ENCODE measurements around the gene GRIP1.
A peak's percentile ranks its signal among the peaks of the same experiment; 100 is the strongest.

Gene GRIP1

DNA sequence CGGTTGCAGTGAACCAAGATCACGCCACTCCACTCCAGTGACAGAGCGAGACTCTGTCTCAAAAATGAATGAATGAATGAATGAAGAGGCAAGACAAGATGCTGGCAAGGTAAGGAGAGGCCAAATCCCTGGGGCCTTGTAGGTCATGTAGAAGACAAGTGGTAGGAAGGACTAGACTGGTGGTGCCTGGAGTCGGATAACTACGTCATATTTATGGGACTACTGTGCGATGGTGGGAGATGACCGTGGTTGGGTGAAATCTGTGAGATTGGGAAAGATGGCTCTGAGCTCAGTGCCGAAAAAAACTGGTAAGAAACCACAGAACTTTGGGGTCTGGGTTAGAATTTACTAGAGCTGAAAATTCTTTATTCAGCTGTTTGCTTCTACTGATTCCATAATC, 326.0 kb downstream of the GRIP1 start:
- Histone ChIP-seq H3K4me3 (replicated peaks; ENCODE audit: insufficient read depth, low read length) (no peak overlapping the region), H3K27ac (replicated peaks) (no peak overlapping the region)
- TF ChIP-seq, protein P1, sequence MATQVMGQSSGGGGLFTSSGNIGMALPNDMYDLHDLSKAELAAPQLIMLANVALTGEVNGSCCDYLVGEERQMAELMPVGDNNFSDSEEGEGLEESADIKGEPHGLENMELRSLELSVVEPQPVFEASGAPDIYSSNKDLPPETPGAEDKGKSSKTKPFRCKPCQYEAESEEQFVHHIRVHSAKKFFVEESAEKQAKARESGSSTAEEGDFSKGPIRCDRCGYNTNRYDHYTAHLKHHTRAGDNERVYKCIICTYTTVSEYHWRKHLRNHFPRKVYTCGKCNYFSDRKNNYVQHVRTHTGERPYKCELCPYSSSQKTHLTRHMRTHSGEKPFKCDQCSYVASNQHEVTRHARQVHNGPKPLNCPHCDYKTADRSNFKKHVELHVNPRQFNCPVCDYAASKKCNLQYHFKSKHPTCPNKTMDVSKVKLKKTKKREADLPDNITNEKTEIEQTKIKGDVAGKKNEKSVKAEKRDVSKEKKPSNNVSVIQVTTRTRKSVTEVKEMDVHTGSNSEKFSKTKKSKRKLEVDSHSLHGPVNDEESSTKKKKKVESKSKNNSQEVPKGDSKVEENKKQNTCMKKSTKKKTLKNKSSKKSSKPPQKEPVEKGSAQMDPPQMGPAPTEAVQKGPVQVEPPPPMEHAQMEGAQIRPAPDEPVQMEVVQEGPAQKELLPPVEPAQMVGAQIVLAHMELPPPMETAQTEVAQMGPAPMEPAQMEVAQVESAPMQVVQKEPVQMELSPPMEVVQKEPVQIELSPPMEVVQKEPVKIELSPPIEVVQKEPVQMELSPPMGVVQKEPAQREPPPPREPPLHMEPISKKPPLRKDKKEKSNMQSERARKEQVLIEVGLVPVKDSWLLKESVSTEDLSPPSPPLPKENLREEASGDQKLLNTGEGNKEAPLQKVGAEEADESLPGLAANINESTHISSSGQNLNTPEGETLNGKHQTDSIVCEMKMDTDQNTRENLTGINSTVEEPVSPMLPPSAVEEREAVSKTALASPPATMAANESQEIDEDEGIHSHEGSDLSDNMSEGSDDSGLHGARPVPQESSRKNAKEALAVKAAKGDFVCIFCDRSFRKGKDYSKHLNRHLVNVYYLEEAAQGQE (IDR thresholded peaks at IDR 0.05; ENCODE audit: insufficient replicate concordance, low read depth) = no peak
- no peak for TF ChIP-seq SPI1 (IDR thresholded peaks at IDR 0.05; ENCODE audit: borderline replicate concordance, low read depth)
- TF ChIP-seq, protein P2, sequence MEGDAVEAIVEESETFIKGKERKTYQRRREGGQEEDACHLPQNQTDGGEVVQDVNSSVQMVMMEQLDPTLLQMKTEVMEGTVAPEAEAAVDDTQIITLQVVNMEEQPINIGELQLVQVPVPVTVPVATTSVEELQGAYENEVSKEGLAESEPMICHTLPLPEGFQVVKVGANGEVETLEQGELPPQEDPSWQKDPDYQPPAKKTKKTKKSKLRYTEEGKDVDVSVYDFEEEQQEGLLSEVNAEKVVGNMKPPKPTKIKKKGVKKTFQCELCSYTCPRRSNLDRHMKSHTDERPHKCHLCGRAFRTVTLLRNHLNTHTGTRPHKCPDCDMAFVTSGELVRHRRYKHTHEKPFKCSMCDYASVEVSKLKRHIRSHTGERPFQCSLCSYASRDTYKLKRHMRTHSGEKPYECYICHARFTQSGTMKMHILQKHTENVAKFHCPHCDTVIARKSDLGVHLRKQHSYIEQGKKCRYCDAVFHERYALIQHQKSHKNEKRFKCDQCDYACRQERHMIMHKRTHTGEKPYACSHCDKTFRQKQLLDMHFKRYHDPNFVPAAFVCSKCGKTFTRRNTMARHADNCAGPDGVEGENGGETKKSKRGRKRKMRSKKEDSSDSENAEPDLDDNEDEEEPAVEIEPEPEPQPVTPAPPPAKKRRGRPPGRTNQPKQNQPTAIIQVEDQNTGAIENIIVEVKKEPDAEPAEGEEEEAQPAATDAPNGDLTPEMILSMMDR (IDR thresholded peaks at IDR 0.05; ENCODE audit: insufficient read depth, low read length) = no peak
- TF ChIP-seq GABPA (IDR thresholded peaks at IDR 0.05; ENCODE audit: low read depth) = no peak
- no peak for TF ChIP-seq POLR2AphosphoS5 (IDR thresholded peaks at IDR 0.05; ENCODE audit: low read depth)

DNA sequence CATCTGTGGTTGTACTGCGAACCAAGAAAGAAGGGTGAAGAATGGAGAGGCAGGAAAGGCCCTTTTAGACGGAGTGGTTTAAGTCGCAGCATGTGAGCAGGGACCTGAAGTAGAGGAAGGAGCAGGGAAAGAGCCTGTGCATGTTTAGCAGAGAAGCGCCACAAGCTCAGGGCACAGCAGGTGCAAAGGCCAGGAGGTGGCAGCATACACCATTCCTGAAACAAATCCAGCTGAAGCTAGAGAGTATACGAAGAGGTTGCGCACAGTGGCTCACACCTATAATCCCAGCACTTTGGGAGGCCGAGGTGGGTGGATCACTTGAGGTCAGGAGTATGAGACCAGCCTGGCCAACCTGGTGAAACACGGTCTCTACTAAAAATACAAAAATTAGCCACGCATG, 326.7 kb downstream of the GRIP1 start:
- peak; percentile 25 to 80 for DNase-seq (ENCODE audit: low read depth in 1 of 2, low spot score in 1 of 2)
- TF ChIP-seq SPI1 (IDR thresholded peaks at IDR 0.05; ENCODE audit: borderline replicate concordance, low read depth) = no peak
- TF ChIP-seq, protein P2 (IDR thresholded peaks at IDR 0.05; ENCODE audit: insufficient read depth, low read length) = peak; percentile 48

More for the DNA sequence above, 326.0 kb downstream of the GRIP1 start:
- no peaks in the 10 kb centered on the region for H3K27me3 ChIP-seq (ENCODE audit: insufficient read depth, poor library complexity, severe bottlenecking)
- DNase-seq (ENCODE audit: low read depth in 1 of 2, low spot score in 1 of 2) = no peak

DNA sequence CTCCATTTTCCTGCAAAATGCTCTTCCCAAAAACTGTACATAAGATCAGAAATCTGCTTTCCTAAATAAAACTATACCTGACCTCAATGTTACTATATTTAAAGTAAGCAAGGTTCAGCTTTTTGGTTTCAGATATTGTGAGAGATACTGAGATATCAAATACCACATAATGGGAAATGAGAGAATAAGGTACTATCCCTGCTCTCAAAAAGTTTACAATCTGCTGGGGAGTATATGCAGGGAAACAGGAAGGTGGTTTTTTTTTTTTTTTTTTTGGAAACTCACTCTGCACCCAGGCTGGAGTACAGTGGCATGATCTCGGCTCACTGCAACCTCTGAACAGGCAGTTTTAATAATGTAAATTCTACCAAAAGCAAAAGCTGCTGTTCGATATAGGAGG, 327.6 kb downstream of the GRIP1 start:
- H3K27ac ChIP-seq (replicated peaks) = no peak overlapping the region; the same call in 1 of the 2 replicates
- TF ChIP-seq, protein P1 (IDR thresholded peaks at IDR 0.05; ENCODE audit: insufficient replicate concordance, low read depth) = no peak
- TF ChIP-seq, protein P2 (IDR thresholded peaks at IDR 0.05; ENCODE audit: insufficient read depth, low read length) = no peak
- TF ChIP-seq SPI1 (IDR thresholded peaks at IDR 0.05; ENCODE audit: borderline replicate concordance, low read depth) (no peak), GABPA (IDR thresholded peaks at IDR 0.05; ENCODE audit: low read depth) (no peak), POLR2AphosphoS5 (IDR thresholded peaks at IDR 0.05; ENCODE audit: low read depth) (no peak)
- no peak for DNase-seq (ENCODE audit: low read depth in 1 of 2, low spot score in 1 of 2)
- no peak overlapping the region for H3K4me3 ChIP-seq (replicated peaks; ENCODE audit: insufficient read depth, low read length)
- H3K27me3 ChIP-seq (ENCODE audit: insufficient read depth, poor library complexity, severe bottlenecking) = no peaks in the 10 kb centered on the region

More for the DNA sequence above, 326.7 kb downstream of the GRIP1 start:
- Histone ChIP-seq H3K27me3 (ENCODE audit: insufficient read depth, poor library complexity, severe bottlenecking) (no peaks in the 10 kb centered on the region), H3K4me3 (replicated peaks; ENCODE audit: insufficient read depth, low read length) (no peak overlapping the region), H3K27ac (replicated peaks) (peak overlapping the region; percentile 22)

DNA sequence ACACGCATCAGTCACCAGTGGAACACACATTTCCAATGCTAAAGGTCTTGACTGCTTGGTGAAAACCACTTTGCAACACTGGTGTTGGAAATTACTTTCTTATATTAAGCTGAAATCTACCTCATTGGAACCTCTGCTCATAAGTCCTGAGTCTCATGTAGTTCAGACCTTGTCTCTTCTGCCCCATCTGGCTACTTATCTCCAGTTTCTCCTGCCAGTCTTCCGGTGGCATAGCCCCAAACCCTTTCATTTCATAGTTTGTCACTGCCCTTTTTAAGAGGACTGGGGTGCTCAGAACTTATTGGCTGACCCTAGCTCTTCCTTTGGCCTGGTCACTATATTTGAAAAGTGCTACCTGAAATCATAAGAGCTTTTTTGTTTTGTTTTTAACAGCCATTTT, 332.9 kb downstream of the GRIP1 start:
- no peak for DNase-seq (ENCODE audit: low read depth in 1 of 2, low spot score in 1 of 2)
- TF ChIP-seq, protein P2 (IDR thresholded peaks at IDR 0.05; ENCODE audit: insufficient read depth, low read length) = no peak
- TF ChIP-seq POLR2AphosphoS5 (IDR thresholded peaks at IDR 0.05; ENCODE audit: low read depth) (no peak), SPI1 (IDR thresholded peaks at IDR 0.05; ENCODE audit: borderline replicate concordance, low read depth) (no peak), GABPA (IDR thresholded peaks at IDR 0.05; ENCODE audit: low read depth) (no peak)
- TF ChIP-seq, protein P1 (IDR thresholded peaks at IDR 0.05; ENCODE audit: insufficient replicate concordance, low read depth) = no peak
- H3K27ac ChIP-seq (replicated peaks) = no peak overlapping the region
- H3K27me3 ChIP-seq (ENCODE audit: insufficient read depth, poor library complexity, severe bottlenecking) = no peaks in the 10 kb centered on the region
- H3K4me3 ChIP-seq (replicated peaks; ENCODE audit: insufficient read depth, low read length) = no peak overlapping the region
